ENCODE measurements around the gene EFCAB7.

EFCAB7 gene, protein sequence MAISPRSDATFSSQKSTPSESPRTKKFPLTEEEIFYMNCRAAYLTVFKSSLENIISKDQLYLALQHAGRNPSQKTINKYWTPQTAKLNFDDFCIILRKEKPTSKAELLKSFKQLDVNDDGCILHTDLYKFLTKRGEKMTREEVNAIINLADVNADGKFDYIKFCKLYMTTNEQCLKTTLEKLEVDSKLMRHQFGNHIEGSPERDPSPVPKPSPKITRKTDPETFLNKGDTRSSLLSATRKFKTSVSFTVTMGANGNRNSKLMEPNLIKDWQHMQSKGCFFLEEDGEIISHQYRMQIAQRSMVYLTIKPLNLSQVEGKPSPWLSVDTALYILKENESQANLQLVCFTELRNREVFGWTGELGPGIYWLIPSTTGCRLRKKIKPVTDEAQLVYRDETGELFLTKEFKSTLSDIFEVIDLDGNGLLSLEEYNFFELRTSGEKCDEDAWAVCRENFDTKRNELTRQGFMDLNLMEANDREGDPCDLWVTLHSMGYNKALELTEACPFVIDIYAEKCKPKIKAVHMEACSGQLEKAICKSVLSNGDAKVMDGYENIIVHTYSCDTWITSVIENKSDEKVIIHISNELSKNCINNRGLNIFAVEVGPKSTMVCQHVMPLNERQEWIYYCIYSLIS

GRCh38 chr1:63522891-63523728 is at the start of gene EFCAB7, which contains the start of gene ITGB3BP:
EFCAB7 (plus strand) TSS chr1:63523525; CDS start chr1:63525573, 2,048 bp downstream.
ITGB3BP (minus strand) TSS chr1:63523225; CDS start chr1:63523133, 92 bp downstream.
- H3K27ac Mint-ChIP-seq: peak within 1 kb of the TSS; percentile 96
- peak within 1 kb of the TSS; percentile 95 for H3K4me3 Mint-ChIP-seq
- DNase-seq (peak; percentile 84), ATAC-seq (peak; percentile 96)
- no peaks in the 10 kb centered on the region for H3K9me3 Mint-ChIP-seq
- no peaks in the 10 kb centered on the region for H3K27me3 Mint-ChIP-seq
- peaks cover 11% of the 10 kb centered on the region for H3K36me3 Mint-ChIP-seq (ENCODE audit: low read depth)
- peaks cover 32% of the 10 kb centered on the region for H3K4me1 Mint-ChIP-seq

DNA sequence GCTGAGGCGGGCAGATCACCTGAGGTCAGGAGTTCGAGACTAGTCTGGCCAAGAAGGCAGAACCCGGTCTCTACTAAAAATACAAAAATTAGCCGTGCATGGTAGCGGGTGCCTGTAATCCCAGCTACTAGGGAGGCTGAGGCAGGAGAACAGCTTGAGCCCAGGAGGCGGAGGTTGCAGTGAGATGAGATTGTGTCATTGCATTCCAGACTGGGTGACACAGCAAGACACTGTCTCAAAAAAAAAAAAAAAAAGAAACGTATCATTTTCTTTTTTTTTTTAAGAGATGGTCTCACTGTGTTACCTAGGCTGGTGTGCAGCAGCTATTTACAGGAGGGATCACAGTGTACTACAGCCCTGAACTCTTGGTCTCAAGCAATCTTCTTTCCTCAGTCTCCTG is 47.6 kb upstream of the EFCAB7 start:
- ATAC-seq: no peak
- Mint-ChIP-seq H3K27ac (no peak overlapping the region), H3K4me1 (no peaks in the 10 kb centered on the region), H3K4me3 (no peak overlapping the region), H3K27me3 (no peaks in the 10 kb centered on the region), H3K9me3 (peaks cover 2% of the 10 kb centered on the region), H3K36me3 (ENCODE audit: low read depth) (peaks cover 20% of the 10 kb centered on the region)
- no peak for DNase-seq

- H3K36me3 Mint-ChIP-seq (ENCODE audit: low read depth): peaks cover 14% of the 10 kb centered on the region
- ATAC-seq (no peak), DNase-seq (no peak)
- H3K27ac Mint-ChIP-seq: no peak overlapping the region
- no peak overlapping the region for H3K4me3 Mint-ChIP-seq
- H3K4me1 Mint-ChIP-seq: no peaks in the 10 kb centered on the region
- H3K27me3 Mint-ChIP-seq: no peaks in the 10 kb centered on the region
- H3K9me3 Mint-ChIP-seq: no peaks in the 10 kb centered on the region
Observed at GRCh38 chr1:63480057-63480456, 43.3 kb upstream of the EFCAB7 start.

- H3K4me3 Mint-ChIP-seq: no peak overlapping the region
Observed at GRCh38 chr1:63486629-63487028, 36.7 kb upstream of the EFCAB7 start.

DNA sequence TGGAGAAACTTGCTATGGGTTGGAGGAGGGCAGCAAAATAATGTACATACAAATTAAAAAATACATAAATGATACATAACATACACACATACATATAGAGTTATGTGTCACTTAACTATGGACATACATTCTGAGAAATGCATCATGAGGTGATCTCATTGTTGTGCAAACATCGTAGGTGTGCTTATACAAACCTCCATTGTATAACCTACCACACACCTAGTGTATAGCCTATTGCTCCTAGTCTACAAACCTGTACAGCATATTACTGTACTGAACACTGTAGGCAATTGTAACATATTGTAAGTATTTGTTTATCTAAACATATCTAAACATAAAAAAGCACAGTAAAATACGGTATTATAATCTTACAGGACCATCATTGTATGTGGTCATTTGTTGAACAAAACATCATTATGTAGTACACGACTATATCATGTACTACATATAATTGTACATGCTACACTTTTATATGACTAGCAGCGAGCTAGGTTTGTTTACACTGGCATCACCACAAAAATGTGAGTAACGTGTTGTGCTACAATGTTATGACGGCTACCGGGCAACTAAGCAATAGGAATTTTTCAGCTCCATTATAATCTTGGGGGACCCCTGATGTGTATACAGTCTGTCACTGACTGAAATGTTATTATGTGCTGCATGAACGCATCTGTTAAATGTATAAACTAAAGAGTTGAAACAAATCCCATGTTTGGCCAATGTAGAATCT is 35.8 kb upstream of the EFCAB7 start:
- Mint-ChIP-seq H3K27ac (no peak overlapping the region), H3K9me3 (no peaks in the 10 kb centered on the region), H3K4me1 (no peaks in the 10 kb centered on the region), H3K36me3 (ENCODE audit: low read depth) (peaks cover 13% of the 10 kb centered on the region), H3K4me3 (no peak overlapping the region), H3K27me3 (no peaks in the 10 kb centered on the region)
- DNase-seq: no peak
- no peak for ATAC-seq

More at GRCh38 chr1:63486629-63487028, 36.7 kb upstream of the EFCAB7 start:
- H3K9me3 Mint-ChIP-seq: no peaks in the 10 kb centered on the region
- H3K36me3 Mint-ChIP-seq (ENCODE audit: low read depth): peaks cover 13% of the 10 kb centered on the region
- no peak overlapping the region for H3K27ac Mint-ChIP-seq
- no peaks in the 10 kb centered on the region for H3K27me3 Mint-ChIP-seq
- DNase-seq: no peak
- H3K4me1 Mint-ChIP-seq: no peaks in the 10 kb centered on the region
- ATAC-seq: no peak

- no peak overlapping the region for H3K27ac Mint-ChIP-seq
- ATAC-seq (no peak), DNase-seq (no peak)
- no peak overlapping the region for H3K4me3 Mint-ChIP-seq
- peaks cover 5% of the 10 kb centered on the region for H3K9me3 Mint-ChIP-seq
- H3K4me1 Mint-ChIP-seq: no peaks in the 10 kb centered on the region
- H3K27me3 Mint-ChIP-seq: no peaks in the 10 kb centered on the region
- peaks cover 24% of the 10 kb centered on the region for H3K36me3 Mint-ChIP-seq (ENCODE audit: low read depth)
Observed at GRCh38 chr1:63497577-63497976, 25.7 kb upstream of the EFCAB7 start.

GRCh38 chr1:63498106-63498505 is 25.2 kb upstream of the EFCAB7 start:
- no peaks in the 10 kb centered on the region for H3K4me1 Mint-ChIP-seq
- no peak overlapping the region for H3K27ac Mint-ChIP-seq
- H3K27me3 Mint-ChIP-seq: no peaks in the 10 kb centered on the region
- ATAC-seq (no peak), DNase-seq (no peak)
- H3K9me3 Mint-ChIP-seq: peaks cover 5% of the 10 kb centered on the region
- H3K36me3 Mint-ChIP-seq (ENCODE audit: low read depth): peaks cover 23% of the 10 kb centered on the region
- no peak overlapping the region for H3K4me3 Mint-ChIP-seq

DNA sequence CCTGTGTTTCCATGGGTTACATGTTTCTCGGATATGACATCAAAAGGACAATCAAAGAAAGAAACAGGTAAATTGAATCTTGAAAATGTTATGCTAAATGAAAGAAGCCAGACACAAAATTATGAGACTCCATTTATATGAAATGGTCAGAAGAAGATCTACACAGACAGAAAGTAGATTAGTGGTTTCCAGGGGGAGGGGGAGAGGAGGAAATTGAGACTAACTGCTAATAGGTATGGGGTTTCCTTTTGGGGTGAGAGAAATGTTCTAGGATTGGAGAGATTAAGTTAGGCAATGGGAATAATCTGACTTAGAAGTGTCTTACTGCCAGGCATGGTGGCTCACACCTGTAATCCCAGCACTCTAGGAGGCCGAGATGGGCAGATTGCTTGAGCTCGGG is 22.1 kb upstream of the EFCAB7 start:
- H3K27ac Mint-ChIP-seq: no peak overlapping the region
- peaks cover 5% of the 10 kb centered on the region for H3K9me3 Mint-ChIP-seq
- no peak for DNase-seq
- peaks cover 33% of the 10 kb centered on the region for H3K36me3 Mint-ChIP-seq (ENCODE audit: low read depth)
- no peak for ATAC-seq
- no peaks in the 10 kb centered on the region for H3K27me3 Mint-ChIP-seq
- H3K4me3 Mint-ChIP-seq: no peak overlapping the region
- H3K4me1 Mint-ChIP-seq: no peaks in the 10 kb centered on the region

- no peak for DNase-seq
- peaks cover 5% of the 10 kb centered on the region for H3K9me3 Mint-ChIP-seq
- peaks cover 34% of the 10 kb centered on the region for H3K36me3 Mint-ChIP-seq (ENCODE audit: low read depth)
- H3K4me3 Mint-ChIP-seq: no peak overlapping the region
- H3K4me1 Mint-ChIP-seq: no peaks in the 10 kb centered on the region
- no peak for ATAC-seq
- H3K27ac Mint-ChIP-seq: no peak overlapping the region
- H3K27me3 Mint-ChIP-seq: no peaks in the 10 kb centered on the region
Observed at GRCh38 chr1:63506782-63507181, 16.5 kb upstream of the EFCAB7 start.

DNA sequence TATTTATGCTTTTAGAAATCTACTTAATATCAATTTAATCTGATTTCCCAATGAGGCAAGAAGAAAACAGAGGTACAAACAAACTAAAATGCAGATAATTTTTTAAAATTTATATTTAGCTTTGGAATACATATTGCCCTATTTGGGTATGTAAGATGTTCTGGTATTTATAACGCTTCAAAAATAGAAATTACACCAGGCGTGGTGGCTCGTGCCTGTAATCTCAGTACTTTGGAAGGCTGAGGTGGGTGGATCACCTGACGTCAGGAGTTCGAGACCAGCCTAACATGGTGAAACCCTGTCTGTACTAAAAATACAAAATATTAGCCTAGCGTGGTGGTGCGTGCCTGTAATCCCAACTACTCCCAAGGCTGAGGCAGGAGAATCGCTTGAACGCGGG is 13.6 kb upstream of the EFCAB7 start:
- H3K27me3 Mint-ChIP-seq: no peaks in the 10 kb centered on the region
- no peak for DNase-seq
- H3K4me1 Mint-ChIP-seq: no peaks in the 10 kb centered on the region
- H3K36me3 Mint-ChIP-seq (ENCODE audit: low read depth): peaks cover 32% of the 10 kb centered on the region
- ATAC-seq: no peak
- H3K27ac Mint-ChIP-seq: no peak overlapping the region
- no peaks in the 10 kb centered on the region for H3K9me3 Mint-ChIP-seq
- H3K4me3 Mint-ChIP-seq: no peak overlapping the region

DNA sequence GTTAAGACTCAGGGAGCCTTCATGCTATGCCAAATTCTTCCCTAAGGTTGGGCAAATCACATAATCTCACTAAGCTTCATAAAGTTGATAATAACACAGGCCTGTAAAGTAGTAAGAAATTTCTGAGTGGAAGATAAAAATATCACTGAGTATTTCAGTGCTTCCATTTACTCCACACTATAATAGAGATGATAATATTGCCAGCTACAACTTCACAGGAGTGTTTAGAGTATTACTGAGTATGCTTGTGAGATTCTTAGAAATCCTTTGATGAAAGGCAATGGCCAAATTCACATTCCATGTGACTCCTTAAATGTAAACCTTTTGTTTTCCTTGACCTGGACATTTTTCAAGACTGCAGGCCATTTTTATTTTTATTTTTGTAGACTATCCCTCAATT is 10.7 kb upstream of the EFCAB7 start:
- Mint-ChIP-seq H3K36me3 (ENCODE audit: low read depth) (peaks cover 15% of the 10 kb centered on the region), H3K4me3 (no peak overlapping the region), H3K27me3 (no peaks in the 10 kb centered on the region), H3K4me1 (no peaks in the 10 kb centered on the region), H3K27ac (no peak overlapping the region), H3K9me3 (no peaks in the 10 kb centered on the region)
- DNase-seq (no peak), ATAC-seq (no peak)

DNA sequence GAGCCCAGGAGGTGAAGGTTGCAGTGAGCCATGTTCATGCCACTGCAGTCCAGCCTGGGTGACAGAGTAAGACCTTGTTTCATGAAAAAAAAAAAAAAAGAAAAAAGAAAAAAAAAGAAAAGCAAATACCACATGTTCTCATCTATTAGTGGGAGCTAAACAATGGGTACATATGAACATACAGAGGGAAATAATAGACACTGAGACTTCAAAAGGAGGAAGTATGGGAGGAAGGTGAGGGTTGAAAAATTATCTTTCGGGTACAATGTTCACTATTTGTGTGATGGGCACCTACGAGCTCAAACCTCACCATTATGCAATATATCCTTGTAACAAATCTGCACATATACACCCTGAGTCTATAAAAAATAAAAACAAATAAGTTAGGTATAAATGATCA is 6.7 kb upstream of the EFCAB7 start:
- H3K4me3 Mint-ChIP-seq: no peak overlapping the region
- H3K36me3 Mint-ChIP-seq (ENCODE audit: low read depth): peaks cover 9% of the 10 kb centered on the region
- H3K27ac Mint-ChIP-seq: no peak overlapping the region
- ATAC-seq: no peak
- no peaks in the 10 kb centered on the region for H3K27me3 Mint-ChIP-seq
- H3K9me3 Mint-ChIP-seq: no peaks in the 10 kb centered on the region
- DNase-seq: no peak
- H3K4me1 Mint-ChIP-seq: peaks cover 13% of the 10 kb centered on the region

DNA sequence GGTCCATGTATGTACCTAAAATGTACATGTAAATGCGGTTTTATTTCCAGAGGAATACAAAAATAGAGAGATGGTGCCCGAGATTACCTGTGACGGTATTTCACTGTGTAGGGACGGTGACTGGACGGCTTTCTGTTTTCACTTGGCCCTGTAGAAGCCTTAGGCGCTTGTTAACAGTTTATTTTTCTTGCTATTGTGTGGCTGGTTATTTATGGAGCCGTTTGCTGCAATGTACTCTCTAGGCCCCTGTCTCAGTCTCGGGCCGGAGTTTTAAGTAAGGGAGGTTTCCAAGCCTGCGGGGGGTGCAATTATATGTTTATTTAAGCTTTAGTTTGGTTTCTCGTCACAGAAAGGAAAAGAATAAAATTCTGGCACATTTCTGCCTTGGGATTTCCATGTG is 413 bp downstream of the EFCAB7 start:
- Mint-ChIP-seq H3K27ac (peak overlapping the region; percentile 96), H3K9me3 (no peaks in the 10 kb centered on the region), H3K36me3 (ENCODE audit: low read depth) (peaks cover 13% of the 10 kb centered on the region), H3K4me1 (peaks cover 32% of the 10 kb centered on the region), H3K4me3 (peak overlapping the region; percentile 95), H3K27me3 (no peaks in the 10 kb centered on the region)
- no peak for ATAC-seq
- DNase-seq: no peak

DNA sequence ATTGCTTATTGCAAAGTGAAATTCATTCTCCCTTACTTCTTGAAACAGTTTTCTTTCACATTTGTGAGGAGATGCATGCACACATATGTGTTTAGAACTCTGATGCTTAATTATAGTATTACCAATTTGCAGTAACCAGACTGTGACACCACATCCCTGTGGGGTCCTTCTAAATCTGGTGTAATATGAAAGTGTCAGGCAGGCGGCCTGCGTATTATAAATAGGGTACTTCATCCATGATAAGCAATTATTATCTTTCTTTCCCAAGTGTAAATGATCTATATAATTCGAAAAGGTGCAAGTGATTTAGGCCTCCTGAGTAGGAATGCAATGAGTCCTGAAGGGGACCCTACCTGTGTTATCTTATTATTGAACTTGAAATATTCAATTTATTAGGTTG is 876 bp downstream of the EFCAB7 start:
- Mint-ChIP-seq H3K27ac (no peak overlapping the region), H3K27me3 (no peaks in the 10 kb centered on the region), H3K4me3 (peak overlapping the region; percentile 95), H3K9me3 (no peaks in the 10 kb centered on the region), H3K36me3 (ENCODE audit: low read depth) (peaks cover 13% of the 10 kb centered on the region), H3K4me1 (peaks cover 32% of the 10 kb centered on the region)
- DNase-seq (no peak), ATAC-seq (no peak)
